Embryonic facial prominence (tissue), 1 donor: ENCODE data around the gene PIP4K2B.
"Not testable (repeated sequence)": the region's sequence is repeated elsewhere in the genome, so short reads cannot be mapped to it uniquely, and the experiment has no call there.

Source experiments
- DNase-seq: peaks from one replicate; pipeline ENCODE4 v3.0.0-alpha.2; 2016; ENCODE audit errors: extremely low spot score

The PIP4K2B gene

DNA sequence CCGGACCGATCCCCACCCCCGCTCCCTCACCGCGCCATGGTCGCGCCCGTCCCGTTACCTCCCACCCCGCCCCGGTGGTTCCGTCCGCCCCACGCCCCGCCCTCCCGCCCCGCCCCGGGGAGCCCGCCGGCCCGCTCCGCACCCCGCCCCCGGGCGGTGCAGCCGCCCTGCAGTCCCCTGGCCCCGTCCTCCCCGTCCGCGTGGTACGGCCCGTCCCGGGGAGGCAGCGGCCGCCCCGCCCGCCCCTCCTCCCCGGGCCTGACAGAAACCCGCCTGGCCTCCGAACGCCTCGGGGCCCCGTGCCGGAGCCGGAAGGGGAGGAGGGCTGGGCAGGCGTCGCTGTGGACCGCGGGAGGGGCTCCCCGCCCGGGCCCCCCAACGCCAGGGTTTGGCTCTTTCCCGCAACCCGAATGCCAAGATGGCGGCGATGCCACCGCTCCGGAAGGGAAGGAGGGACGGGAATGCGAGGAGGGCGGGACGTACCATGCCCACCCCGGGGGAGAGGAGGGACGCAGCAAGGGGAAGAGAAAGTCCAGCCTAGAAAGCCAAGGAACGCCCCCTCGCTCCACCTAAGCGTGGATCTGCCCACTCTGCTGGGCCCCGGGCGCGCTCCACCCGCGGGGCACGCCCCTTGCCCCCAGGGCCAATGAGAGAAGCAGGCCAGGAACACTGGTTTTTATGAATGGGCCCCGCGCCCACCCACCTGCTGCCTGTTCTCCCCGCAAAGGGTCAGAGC, at the start of gene PIP4K2B:
PIP4K2B (minus strand) TSS at position 56 of the 736 bp plus-strand sequence. CDS start 132 bp downstream, outside the sequence.
- peak; percentile 95 for DNase-seq

GRCh38 chr17:38848557-38848891, 49.2 kb upstream of the PIP4K2B start:
- no peak for DNase-seq

DNA sequence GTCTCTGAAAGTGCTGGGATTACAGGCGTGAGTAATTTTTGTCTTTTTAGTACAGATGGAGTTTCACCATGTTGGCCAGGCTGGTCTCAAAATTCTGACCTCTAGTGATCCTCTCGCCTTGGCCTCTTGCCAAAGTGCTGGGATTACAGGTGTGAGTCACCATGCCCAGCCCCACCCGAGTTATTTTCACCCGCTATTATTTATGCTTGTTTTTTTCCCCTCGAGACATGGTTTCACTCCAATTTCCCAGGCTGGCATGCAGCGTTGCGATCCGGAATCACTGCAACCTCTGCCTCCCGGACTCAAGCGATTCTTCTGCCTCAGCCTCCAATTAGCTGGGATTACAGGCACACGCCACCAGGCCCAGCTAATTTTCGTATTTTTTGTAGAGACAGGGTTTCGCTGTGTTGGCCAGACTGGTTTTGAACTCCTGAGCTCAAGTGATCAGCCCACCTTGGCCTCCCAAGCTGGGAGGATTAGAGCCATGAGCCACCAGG, 45.0 kb upstream of the PIP4K2B start:
- no peak for DNase-seq

- DNase-seq = no peak
Measured at GRCh38 chr17:38825762-38826247, 26.4 kb upstream of the PIP4K2B start.

GRCh38 chr17:38824899-38825761, 25.8 kb upstream of the PIP4K2B start, which contains the start of gene CWC25:
Gene CWC25, minus strand, starts transcription at chr17:38825321. Its CDS starts 138 bp downstream, at chr17:38825183.
- DNase-seq = peak; percentile 91

- no peak for DNase-seq
Measured at GRCh38 chr17:38815576-38816193, 16.3 kb upstream of the PIP4K2B start.

- DNase-seq = no peak
Measured at GRCh38 chr17:38809828-38810227, 10.5 kb upstream of the PIP4K2B start.

GRCh38 chr17:38800237-38800760, 943 bp upstream of the PIP4K2B start:
- DNase-seq = no peak

DNA sequence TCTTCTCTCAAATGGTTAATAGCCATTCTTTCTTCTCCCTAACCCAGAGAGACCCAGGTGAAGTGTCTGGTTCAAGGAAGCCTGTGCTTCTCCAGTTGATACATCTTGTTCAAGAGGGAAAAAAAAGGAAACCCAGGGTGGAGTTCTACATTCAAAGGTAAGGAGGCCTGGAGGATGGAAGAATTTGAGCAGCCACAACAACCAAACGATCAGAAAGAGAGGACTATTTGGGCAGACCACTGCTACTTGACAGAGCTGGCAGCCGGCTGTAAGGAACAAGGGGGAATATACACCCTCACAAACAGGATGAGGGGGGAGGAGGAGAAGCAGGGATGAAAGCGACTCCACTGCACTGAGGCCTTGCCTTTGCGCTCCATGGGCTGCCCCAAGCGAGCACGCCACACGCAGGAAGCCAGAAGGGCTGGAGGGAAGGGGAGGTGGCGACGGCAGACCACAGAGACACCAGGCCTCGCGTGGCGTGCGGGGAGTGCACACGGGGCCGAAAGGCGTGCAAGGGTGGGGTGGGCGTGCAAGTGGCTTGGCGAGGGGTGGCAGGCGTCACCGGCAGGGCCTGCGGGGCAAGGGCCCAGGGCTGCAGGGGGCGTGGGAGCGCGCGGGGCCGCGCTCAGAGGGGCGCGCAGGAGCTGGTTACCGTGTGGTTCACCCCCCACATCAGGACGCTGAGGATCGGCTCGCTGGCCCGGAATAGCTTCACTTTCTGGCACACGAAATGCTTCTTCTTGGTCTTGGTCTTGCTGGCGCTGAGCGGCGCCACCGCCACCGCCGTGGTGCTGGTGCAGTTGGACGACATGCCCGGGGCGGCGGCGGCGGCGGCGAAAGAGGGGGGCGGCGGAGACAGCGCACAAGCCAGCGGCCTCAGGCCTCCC, 499 bp downstream of the PIP4K2B start:
- DNase-seq = no peak

- DNase-seq = no peak
Measured at GRCh38 chr17:38797828-38798227, 1.5 kb downstream of the PIP4K2B start.

DNA sequence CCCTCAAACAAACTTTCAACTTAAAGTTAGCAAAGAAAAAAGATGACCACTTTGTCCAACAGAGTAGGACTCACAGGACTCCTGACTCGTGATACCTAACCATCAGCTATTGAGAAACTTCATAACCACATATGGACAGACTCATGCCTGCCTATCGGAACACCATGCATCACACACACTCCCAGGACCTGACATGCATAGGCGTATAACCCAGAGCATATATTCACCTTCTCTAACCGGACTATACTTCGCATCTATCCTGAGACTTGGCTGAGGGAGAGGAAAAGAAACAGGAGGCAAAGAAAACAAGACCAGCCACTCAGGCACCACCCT, 2.2 kb downstream of the PIP4K2B start:
- DNase-seq = no peak

DNA sequence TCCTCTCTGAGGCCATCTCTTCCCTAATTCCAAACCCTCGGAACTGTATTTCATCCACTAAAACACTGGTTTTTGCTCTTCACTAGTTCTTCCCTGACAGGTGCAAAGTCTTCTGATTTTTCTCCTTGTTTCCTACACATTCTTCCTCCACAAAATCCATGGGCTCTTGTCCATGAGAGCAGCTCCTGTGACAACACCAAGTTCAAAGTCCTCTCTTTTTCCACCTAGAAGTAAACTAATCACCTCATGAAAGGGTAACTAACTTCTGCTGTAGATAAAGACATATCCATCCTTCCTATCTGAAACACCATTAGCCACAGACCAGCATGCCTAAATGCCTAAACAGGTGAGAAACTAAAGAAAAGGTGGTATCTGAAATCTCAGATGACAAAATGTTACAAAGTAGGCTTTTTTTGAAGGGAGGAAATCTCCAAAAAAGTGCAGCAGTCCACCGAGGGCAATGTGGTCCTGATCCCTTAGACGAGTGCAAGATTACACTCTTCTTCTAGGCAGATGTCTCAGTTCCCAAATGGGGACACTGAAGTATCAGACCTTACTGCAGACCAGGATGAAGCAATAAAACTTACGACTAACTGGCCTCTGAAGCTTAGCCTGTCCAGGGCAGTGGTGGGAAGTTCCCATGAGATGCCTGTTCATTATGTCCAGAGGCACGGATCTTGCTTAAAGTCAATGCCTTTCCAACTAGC, 2.8 kb downstream of the PIP4K2B start:
- no peak for DNase-seq

DNA sequence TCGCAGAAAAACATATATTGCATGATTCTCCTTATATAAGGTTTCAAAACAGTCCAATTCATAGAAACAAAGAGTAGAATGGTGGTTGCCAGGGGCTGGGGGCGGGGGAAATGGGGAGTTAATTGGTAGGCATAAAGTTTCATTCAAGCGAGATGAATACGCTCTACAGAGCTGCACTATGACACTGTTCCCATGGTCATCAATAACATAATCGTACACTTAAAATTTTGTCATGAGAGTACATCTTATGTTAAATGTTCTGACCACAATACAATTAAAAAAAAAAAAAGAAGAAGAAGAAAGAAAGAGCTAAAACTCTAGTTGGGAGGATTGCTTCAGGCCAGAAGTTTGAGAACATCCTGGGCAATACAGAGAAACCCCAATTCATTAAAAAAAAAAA, 5.1 kb downstream of the PIP4K2B start:
- DNase-seq = no peak

DNA sequence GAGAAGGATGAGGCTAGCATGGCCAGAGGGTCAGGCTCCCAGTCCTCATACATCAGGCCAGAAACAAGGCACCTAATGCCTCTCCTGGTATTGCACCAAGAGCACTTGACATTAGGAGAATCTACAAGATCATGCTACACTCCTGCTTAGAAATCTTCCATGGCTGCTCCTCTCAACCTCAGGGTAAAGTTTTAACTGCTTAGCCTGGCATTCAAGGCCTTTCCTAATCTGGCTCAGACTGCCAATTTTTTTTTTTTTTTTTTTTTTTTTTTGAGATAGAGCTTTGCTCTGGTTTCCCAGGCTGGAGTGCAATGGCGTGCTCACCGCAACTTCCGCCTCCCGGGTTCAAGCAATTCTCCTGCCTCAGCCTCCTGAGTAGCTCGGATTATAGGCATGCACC, 8.2 kb downstream of the PIP4K2B start:
- no peak for DNase-seq

- DNase-seq = not testable (repeated sequence)
Measured at GRCh38 chr17:38790148-38790707, 9.1 kb downstream of the PIP4K2B start.

GRCh38 chr17:38789185-38789584, 10.2 kb downstream of the PIP4K2B start:
- DNase-seq = no peak

DNA sequence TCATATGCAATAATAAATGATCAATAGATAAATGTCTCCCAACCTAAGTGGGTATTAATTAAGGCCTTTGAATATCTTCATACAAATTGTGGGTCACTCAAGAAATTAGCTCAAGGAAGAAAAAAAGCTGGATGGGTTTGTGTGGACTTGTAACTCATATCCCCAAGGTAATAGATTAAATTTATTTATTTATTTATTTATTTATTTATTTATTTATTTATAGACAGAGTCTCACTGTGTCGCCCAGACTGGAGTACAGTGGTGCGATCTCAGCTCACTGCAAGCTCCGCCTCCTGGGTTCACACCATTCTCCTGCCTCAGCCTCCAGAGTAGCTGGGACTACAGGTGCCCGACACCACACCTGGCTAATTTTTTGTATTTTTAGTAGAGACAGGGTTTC, 11.4 kb downstream of the PIP4K2B start:
- DNase-seq = not testable (repeated sequence)

- no peak for DNase-seq
Measured at GRCh38 chr17:38786372-38786771, 13.0 kb downstream of the PIP4K2B start.

GRCh38 chr17:38783227-38783626, 16.1 kb downstream of the PIP4K2B start:
- no peak for DNase-seq
